ENCODE data around the gene NUTM2D.
"Not testable (repeated sequence)": the region's sequence is repeated elsewhere in the genome, so short reads cannot be mapped to it uniquely, and the experiment has no call there.

Gene NUTM2D

DNA sequence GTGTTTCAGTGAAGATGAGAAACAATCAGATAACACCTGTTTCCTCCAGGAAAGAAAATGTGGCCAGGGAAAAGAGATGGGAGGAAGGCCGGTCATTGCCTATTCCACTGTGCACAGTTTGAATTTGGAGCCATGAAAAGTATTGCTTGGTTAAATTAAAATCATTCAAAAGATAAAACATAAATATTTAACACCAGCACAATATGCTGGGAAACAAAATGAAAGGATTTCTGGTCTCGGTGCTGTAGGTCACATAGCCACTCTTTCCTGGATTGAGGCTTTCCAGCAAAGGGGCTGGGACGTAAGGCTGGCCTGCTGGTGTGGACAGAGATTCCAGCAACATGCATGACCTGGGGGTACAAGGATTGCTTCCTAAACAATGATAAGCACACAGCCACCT, at the start of gene NUTM2D:
NUTM2D (plus strand) TSS at position 301 of the 400 bp plus-strand sequence. CDS start 522 bp downstream, outside the sequence.
- H3K27me3 Mint-ChIP-seq; H3K4me1 Mint-ChIP-seq; ATAC-seq (replicated peaks; ENCODE audit: extremely low read depth, poor library complexity, severe bottlenecking); H3K36me3 Mint-ChIP-seq (ENCODE audit: insufficient read depth); H3K9me3 Mint-ChIP-seq; H3K4me3 Mint-ChIP-seq; H3K27ac Mint-ChIP-seq (ENCODE audit: low read depth); DNase-seq (ENCODE audit: low spot score in 2 of 2): not testable (repeated sequence)

- not testable (repeated sequence) for H3K4me1 Mint-ChIP-seq; H3K36me3 Mint-ChIP-seq (ENCODE audit: insufficient read depth); H3K4me3 Mint-ChIP-seq; H3K9me3 Mint-ChIP-seq; DNase-seq (ENCODE audit: low spot score in 2 of 2); ATAC-seq (replicated peaks; ENCODE audit: extremely low read depth, poor library complexity, severe bottlenecking); H3K27ac Mint-ChIP-seq (ENCODE audit: low read depth); H3K27me3 Mint-ChIP-seq
These were observed 48.8 kb upstream of the NUTM2D start for GRCh38 chr10:87308702-87309101.

DNA sequence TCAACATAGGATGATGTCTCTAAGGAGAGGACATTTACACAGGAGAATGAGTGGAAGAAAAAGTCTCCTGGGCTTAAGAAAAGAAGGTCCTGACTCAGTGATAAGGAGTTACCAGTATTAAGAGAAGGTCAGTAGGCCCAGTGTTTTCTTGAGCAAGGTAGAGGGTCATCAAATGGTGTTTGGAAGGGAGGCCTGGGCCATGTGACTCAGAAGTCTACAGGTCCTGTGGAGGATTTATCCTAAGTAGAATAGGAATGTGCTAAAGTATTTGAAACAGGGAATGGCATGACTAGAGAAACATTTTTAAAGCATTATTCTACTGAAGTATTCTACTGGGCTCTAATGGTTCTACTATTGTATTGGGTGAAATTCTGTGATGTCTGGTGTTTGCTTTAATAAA, 47.9 kb upstream of the NUTM2D start:
- H3K4me1 Mint-ChIP-seq; DNase-seq (ENCODE audit: low spot score in 2 of 2); H3K9me3 Mint-ChIP-seq; H3K27ac Mint-ChIP-seq (ENCODE audit: low read depth); ATAC-seq (replicated peaks; ENCODE audit: extremely low read depth, poor library complexity, severe bottlenecking); H3K36me3 Mint-ChIP-seq (ENCODE audit: insufficient read depth); H3K4me3 Mint-ChIP-seq; H3K27me3 Mint-ChIP-seq: not testable (repeated sequence)

GRCh38 chr10:87311521-87311920, 46.0 kb upstream of the NUTM2D start:
- H3K27ac Mint-ChIP-seq (ENCODE audit: low read depth); DNase-seq (ENCODE audit: low spot score in 2 of 2); H3K27me3 Mint-ChIP-seq; H3K36me3 Mint-ChIP-seq (ENCODE audit: insufficient read depth); H3K9me3 Mint-ChIP-seq; H3K4me1 Mint-ChIP-seq; H3K4me3 Mint-ChIP-seq; ATAC-seq (replicated peaks; ENCODE audit: extremely low read depth, poor library complexity, severe bottlenecking): not testable (repeated sequence)

DNA sequence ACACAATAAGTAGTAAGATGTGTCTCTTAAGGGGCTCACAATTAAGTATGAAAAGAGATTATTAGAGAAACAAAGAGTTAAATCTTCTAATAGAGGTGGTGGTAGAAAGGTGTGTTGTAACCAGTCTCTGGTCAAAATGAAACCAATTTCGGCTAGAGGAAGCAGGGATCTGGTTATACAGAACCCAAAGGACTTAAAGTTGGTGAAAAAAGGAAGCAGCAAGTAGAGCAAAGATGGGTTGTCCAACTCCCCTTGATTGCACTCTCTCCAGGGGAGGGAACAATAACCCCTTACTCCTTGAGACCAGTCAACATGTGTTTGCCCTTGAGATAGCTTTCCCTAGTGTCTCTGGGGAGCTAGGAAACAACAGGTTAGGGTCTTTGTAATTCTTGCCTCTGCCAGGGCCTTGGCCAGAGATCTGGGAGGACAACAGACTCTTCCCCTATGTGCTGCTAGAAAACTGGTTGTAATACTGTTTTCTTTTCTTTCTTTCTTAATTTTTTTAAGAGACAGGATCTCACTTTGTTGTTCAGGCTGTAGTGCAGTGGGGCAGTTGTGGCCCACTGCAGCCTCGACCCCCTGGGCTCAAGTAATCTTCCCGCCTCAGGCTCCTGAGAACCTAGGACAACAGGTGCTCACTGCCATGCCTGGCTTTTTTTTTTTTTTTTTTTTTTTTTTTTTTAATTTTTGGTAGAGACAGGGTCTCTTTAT, 43.7 kb upstream of the NUTM2D start:
- not testable (repeated sequence) for H3K27ac Mint-ChIP-seq (ENCODE audit: low read depth); DNase-seq (ENCODE audit: low spot score in 2 of 2); ATAC-seq (replicated peaks; ENCODE audit: extremely low read depth, poor library complexity, severe bottlenecking); H3K36me3 Mint-ChIP-seq (ENCODE audit: insufficient read depth); H3K9me3 Mint-ChIP-seq; H3K4me3 Mint-ChIP-seq; H3K27me3 Mint-ChIP-seq; H3K4me1 Mint-ChIP-seq

DNA sequence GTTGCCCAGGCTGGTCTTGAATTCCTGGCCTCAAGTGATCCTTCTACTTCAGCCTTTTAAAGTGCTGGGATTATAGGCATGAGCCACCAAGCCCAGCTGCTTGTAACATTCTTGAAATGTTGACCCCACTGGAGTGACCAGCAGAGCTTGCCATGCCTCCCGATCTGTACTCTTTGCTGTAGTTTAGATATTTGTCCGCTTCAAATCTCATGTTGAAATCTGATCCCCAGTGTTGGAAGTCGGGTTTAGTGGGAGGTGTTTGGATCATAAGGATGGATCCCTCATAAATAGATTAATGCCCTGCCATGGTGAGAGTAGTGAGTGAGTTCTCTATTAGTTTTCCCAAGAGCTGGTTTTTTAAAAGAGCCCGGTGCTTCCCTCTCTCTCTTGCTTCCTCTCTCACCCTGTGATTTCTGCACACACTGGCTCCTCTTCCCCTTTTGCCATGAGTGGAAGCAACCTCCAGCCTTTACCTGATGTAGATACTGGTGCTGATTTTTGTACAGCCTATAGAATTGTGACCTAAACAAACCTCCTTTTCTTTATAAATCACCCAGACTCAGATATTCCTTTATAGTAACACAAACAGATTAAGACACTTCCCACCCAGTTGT, 43.1 kb upstream of the NUTM2D start:
- H3K4me1 Mint-ChIP-seq; H3K27me3 Mint-ChIP-seq; ATAC-seq (replicated peaks; ENCODE audit: extremely low read depth, poor library complexity, severe bottlenecking); H3K4me3 Mint-ChIP-seq; H3K9me3 Mint-ChIP-seq; H3K36me3 Mint-ChIP-seq (ENCODE audit: insufficient read depth); H3K27ac Mint-ChIP-seq (ENCODE audit: low read depth); DNase-seq (ENCODE audit: low spot score in 2 of 2): not testable (repeated sequence)

DNA sequence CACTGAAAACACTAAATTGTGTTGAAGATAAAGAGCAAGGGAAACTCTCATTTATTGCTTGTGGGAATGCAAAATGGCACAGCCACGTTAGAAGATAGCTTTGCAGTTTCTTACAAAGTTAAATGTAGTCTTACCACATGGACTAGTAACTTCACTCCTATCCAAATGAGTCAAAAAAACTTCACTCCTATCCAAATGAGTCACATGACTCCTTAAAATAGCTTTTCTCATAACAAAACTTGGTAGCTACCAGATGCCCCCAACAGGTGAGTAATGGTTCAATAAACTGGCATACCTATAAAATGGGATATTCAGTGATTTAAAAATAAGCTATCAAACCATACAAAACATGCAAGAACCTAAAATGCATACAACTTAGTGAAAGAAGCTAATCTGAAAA, 36.0 kb upstream of the NUTM2D start:
- not testable (repeated sequence) for DNase-seq (ENCODE audit: low spot score in 2 of 2); ATAC-seq (replicated peaks; ENCODE audit: extremely low read depth, poor library complexity, severe bottlenecking); H3K4me3 Mint-ChIP-seq; H3K4me1 Mint-ChIP-seq; H3K36me3 Mint-ChIP-seq (ENCODE audit: insufficient read depth); H3K27ac Mint-ChIP-seq (ENCODE audit: low read depth); H3K27me3 Mint-ChIP-seq; H3K9me3 Mint-ChIP-seq

- H3K9me3 Mint-ChIP-seq; H3K27ac Mint-ChIP-seq (ENCODE audit: low read depth); H3K4me3 Mint-ChIP-seq; ATAC-seq (replicated peaks; ENCODE audit: extremely low read depth, poor library complexity, severe bottlenecking); DNase-seq (ENCODE audit: low spot score in 2 of 2); H3K36me3 Mint-ChIP-seq (ENCODE audit: insufficient read depth); H3K4me1 Mint-ChIP-seq; H3K27me3 Mint-ChIP-seq: not testable (repeated sequence)
These were observed 33.0 kb upstream of the NUTM2D start for GRCh38 chr10:87324559-87324958.

GRCh38 chr10:87327958-87328357, 29.6 kb upstream of the NUTM2D start:
- H3K27me3 Mint-ChIP-seq; H3K27ac Mint-ChIP-seq (ENCODE audit: low read depth); H3K36me3 Mint-ChIP-seq (ENCODE audit: insufficient read depth); H3K9me3 Mint-ChIP-seq; ATAC-seq (replicated peaks; ENCODE audit: extremely low read depth, poor library complexity, severe bottlenecking); H3K4me3 Mint-ChIP-seq; DNase-seq (ENCODE audit: low spot score in 2 of 2); H3K4me1 Mint-ChIP-seq: not testable (repeated sequence)

DNA sequence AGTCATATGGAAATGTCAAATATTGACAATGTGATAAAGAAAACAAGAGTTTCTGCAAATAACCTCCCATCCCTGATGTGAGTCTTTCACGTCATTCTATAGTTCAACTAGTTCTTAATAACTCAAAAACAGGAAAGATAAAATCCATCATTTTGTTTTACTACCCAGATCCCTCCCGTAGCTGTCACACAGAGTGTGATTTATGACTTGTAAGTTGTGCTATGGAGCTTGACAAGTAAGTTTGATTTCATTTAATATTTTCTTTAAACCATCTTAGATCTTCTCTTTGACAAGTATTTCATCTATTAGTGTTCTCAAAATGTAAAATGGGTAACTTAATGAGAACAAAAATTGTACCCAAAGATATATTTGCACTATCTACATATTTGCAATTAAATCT, 28.4 kb upstream of the NUTM2D start:
- DNase-seq (ENCODE audit: low spot score in 2 of 2); H3K9me3 Mint-ChIP-seq; H3K27ac Mint-ChIP-seq (ENCODE audit: low read depth); ATAC-seq (replicated peaks; ENCODE audit: extremely low read depth, poor library complexity, severe bottlenecking); H3K4me1 Mint-ChIP-seq; H3K36me3 Mint-ChIP-seq (ENCODE audit: insufficient read depth); H3K27me3 Mint-ChIP-seq; H3K4me3 Mint-ChIP-seq: not testable (repeated sequence)

GRCh38 chr10:87332687-87333086, 24.9 kb upstream of the NUTM2D start:
- H3K27ac Mint-ChIP-seq (ENCODE audit: low read depth); DNase-seq (ENCODE audit: low spot score in 2 of 2); H3K27me3 Mint-ChIP-seq; H3K4me1 Mint-ChIP-seq; ATAC-seq (replicated peaks; ENCODE audit: extremely low read depth, poor library complexity, severe bottlenecking); H3K9me3 Mint-ChIP-seq; H3K4me3 Mint-ChIP-seq; H3K36me3 Mint-ChIP-seq (ENCODE audit: insufficient read depth): not testable (repeated sequence)

DNA sequence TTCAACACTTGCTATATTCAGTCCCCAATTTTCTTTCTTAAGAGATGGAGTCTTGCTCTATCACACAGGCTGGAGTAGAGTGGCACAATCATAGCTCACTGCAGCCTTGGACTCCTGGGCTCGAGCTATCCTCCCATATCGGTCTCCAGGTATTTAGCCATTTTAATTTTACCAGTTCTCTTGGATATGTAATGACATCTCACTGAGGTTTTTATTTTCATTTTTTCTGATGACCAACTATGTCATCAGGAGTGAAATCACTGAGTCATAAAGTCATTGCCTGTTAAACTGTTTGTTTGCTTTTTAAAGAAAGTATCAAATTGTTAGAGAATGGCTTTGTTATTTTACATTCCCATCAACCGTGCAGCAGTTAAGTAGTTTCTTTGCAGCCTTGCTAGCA, 17.1 kb upstream of the NUTM2D start:
- DNase-seq (ENCODE audit: low spot score in 2 of 2); H3K9me3 Mint-ChIP-seq; H3K27ac Mint-ChIP-seq (ENCODE audit: low read depth); H3K36me3 Mint-ChIP-seq (ENCODE audit: insufficient read depth); ATAC-seq (replicated peaks; ENCODE audit: extremely low read depth, poor library complexity, severe bottlenecking); H3K27me3 Mint-ChIP-seq: not testable (repeated sequence)
- peaks cover 11% of the 10 kb centered on the region for H3K4me1 Mint-ChIP-seq
- peak overlapping the region; percentile 11 for H3K4me3 Mint-ChIP-seq

GRCh38 chr10:87341546-87342142, 15.9 kb upstream of the NUTM2D start:
- H3K36me3 Mint-ChIP-seq (ENCODE audit: insufficient read depth); H3K27me3 Mint-ChIP-seq; H3K9me3 Mint-ChIP-seq; DNase-seq (ENCODE audit: low spot score in 2 of 2): not testable (repeated sequence)
- Mint-ChIP-seq H3K27ac (ENCODE audit: low read depth) (peak overlapping the region; percentile 71), H3K4me1 (peaks cover 11% of the 10 kb centered on the region), H3K4me3 (peak overlapping the region; percentile 81)
- peak; percentile 4 for ATAC-seq (replicated peaks; ENCODE audit: extremely low read depth, poor library complexity, severe bottlenecking)

All from central memory CD8-positive, alpha-beta T cell (primary cell).